ENCODE data around the gene GDF9.
"Not testable (repeated sequence)": the region's sequence is repeated elsewhere in the genome, so short reads cannot be mapped to it uniquely, and the experiment has no call there.

The GDF9 gene

GRCh38 chr5:132873119-132873929 is 7.1 kb upstream of the GDF9 start, which contains the start of gene LEAP2:
LEAP2 (plus strand) TSS chr5:132873668; CDS start chr5:132873695, 27 bp downstream.
- no peak for DNase-seq (ENCODE audit: extremely low read depth in 1 of 2, low read depth in 1 of 2)

- no peak for DNase-seq (ENCODE audit: extremely low read depth in 1 of 2, low read depth in 1 of 2)
These were observed 6.5 kb upstream of the GDF9 start for GRCh38 chr5:132872788-132873118.

- no peak for DNase-seq (ENCODE audit: extremely low read depth in 1 of 2, low read depth in 1 of 2)
These were observed 5.4 kb upstream of the GDF9 start for GRCh38 chr5:132871459-132872284.

- no peak for DNase-seq (ENCODE audit: extremely low read depth in 1 of 2, low read depth in 1 of 2)
These were observed 4.5 kb upstream of the GDF9 start for GRCh38 chr5:132870801-132871200.

GRCh38 chr5:132868754-132869153 is 2.5 kb upstream of the GDF9 start:
- DNase-seq (ENCODE audit: extremely low read depth in 1 of 2, low read depth in 1 of 2): no peak

- no peak for DNase-seq (ENCODE audit: extremely low read depth in 1 of 2, low read depth in 1 of 2)
These were observed 780 bp upstream of the GDF9 start for GRCh38 chr5:132867046-132867451.

GRCh38 chr5:132865668-132866341 is 464 bp downstream of the GDF9 start:
- no peak for DNase-seq (ENCODE audit: extremely low read depth in 1 of 2, low read depth in 1 of 2)

GRCh38 chr5:132860742-132861141 is 5.5 kb downstream of the GDF9 start:
- no peak for DNase-seq (ENCODE audit: extremely low read depth in 1 of 2, low read depth in 1 of 2)

- DNase-seq (ENCODE audit: extremely low read depth in 1 of 2, low read depth in 1 of 2): no peak
These were observed 6.3 kb downstream of the GDF9 start for GRCh38 chr5:132859889-132860437.

GRCh38 chr5:132856011-132856410 is 10.3 kb downstream of the GDF9 start:
- no peak for DNase-seq (ENCODE audit: extremely low read depth in 1 of 2, low read depth in 1 of 2)

GRCh38 chr5:132854992-132855391 is 11.3 kb downstream of the GDF9 start:
- DNase-seq (ENCODE audit: extremely low read depth in 1 of 2, low read depth in 1 of 2): not testable (repeated sequence)

- DNase-seq (ENCODE audit: extremely low read depth in 1 of 2, low read depth in 1 of 2): no peak
These were observed 12.0 kb downstream of the GDF9 start for GRCh38 chr5:132854301-132854700.

GRCh38 chr5:132853790-132854189 is 12.5 kb downstream of the GDF9 start:
- DNase-seq (ENCODE audit: extremely low read depth in 1 of 2, low read depth in 1 of 2): no peak

GRCh38 chr5:132853323-132853722 is 12.9 kb downstream of the GDF9 start:
- DNase-seq (ENCODE audit: extremely low read depth in 1 of 2, low read depth in 1 of 2): no peak

- no peak for DNase-seq (ENCODE audit: extremely low read depth in 1 of 2, low read depth in 1 of 2)
These were observed 16.2 kb downstream of the GDF9 start for GRCh38 chr5:132850066-132850465.

GRCh38 chr5:132849347-132849746 is 16.9 kb downstream of the GDF9 start:
- DNase-seq (ENCODE audit: extremely low read depth in 1 of 2, low read depth in 1 of 2): no peak

GRCh38 chr5:132848270-132848669 is 18.0 kb downstream of the GDF9 start:
- no peak for DNase-seq (ENCODE audit: extremely low read depth in 1 of 2, low read depth in 1 of 2)

GRCh38 chr5:132841305-132841704 is 25.0 kb downstream of the GDF9 start:
- DNase-seq (ENCODE audit: extremely low read depth in 1 of 2, low read depth in 1 of 2): no peak

GRCh38 chr5:132840896-132841295 is 25.4 kb downstream of the GDF9 start:
- DNase-seq (ENCODE audit: extremely low read depth in 1 of 2, low read depth in 1 of 2): no peak

GRCh38 chr5:132840313-132840712 is 26.0 kb downstream of the GDF9 start:
- DNase-seq (ENCODE audit: extremely low read depth in 1 of 2, low read depth in 1 of 2): no peak
